Measurements from ENCODE around the gene ATP6V0D1.

GRCh38 chr16:67438098-67438791 lies 42.7 kb downstream of the ATP6V0D1 start:
- TF ChIP-seq CTCF (tag by site-specific recombination; IDR thresholded peaks at IDR 0.05) (no peak), ZNF140 (tag by site-specific recombination; IDR thresholded peaks at IDR 0.05) (no peak), ZNF558 (tag by site-specific recombination; IDR thresholded peaks at IDR 0.05) (no peak), PRDM1 (tag by site-specific recombination; IDR thresholded peaks at IDR 0.05) (no peak), ZNF292 (tag by site-specific recombination; IDR thresholded peaks at IDR 0.05; ENCODE audit: borderline replicate concordance, low read depth) (no peak), KLF16 (tag by site-specific recombination; IDR thresholded peaks at IDR 0.05) (no peak), ZSCAN23 (tag by site-specific recombination; IDR thresholded peaks at IDR 0.05) (no peak)
